GM10847 (cell line): Measurements from ENCODE around the gene SMAD7.

ENCODE experiments used
- POLR2A ChIP-seq: IDR thresholded peaks from 2 replicates; pipeline ENCODE4 v1.6.1; 2011; ENCODE audit not compliant: insufficient read length; ENCODE audit errors: extremely low read depth

Gene SMAD7

GRCh38 chr18:48957616-48958015 lies 6.9 kb upstream of the SMAD7 start:
- TF ChIP-seq POLR2A, result no peak

GRCh38 chr18:48957136-48957535 lies 6.4 kb upstream of the SMAD7 start:
- TF ChIP-seq POLR2A, result no peak

GRCh38 chr18:48956356-48956755 lies 5.6 kb upstream of the SMAD7 start:
- TF ChIP-seq POLR2A, result no peak

GRCh38 chr18:48955830-48956261 lies 5.1 kb upstream of the SMAD7 start:
- TF ChIP-seq POLR2A, result no peak

- TF ChIP-seq POLR2A, result no peak
These were observed 4.4 kb upstream of the SMAD7 start for GRCh38 chr18:48954886-48955819.

GRCh38 chr18:48953104-48953706 lies 2.4 kb upstream of the SMAD7 start:
- no peak for TF ChIP-seq POLR2A

GRCh38 chr18:48952287-48953103 lies 1.7 kb upstream of the SMAD7 start:
- peak; percentile 23 for TF ChIP-seq POLR2A

GRCh38 chr18:48951448-48952286 lies 902 bp upstream of the SMAD7 start:
- TF ChIP-seq POLR2A, result peak; percentile 83

GRCh38 chr18:48949606-48950535 lies 894 bp downstream of the SMAD7 start:
- TF ChIP-seq POLR2A, result no peak

GRCh38 chr18:48949050-48949605 lies 1.6 kb downstream of the SMAD7 start:
- TF ChIP-seq POLR2A, result no peak

- TF ChIP-seq POLR2A, result no peak
These were observed 2.4 kb downstream of the SMAD7 start for GRCh38 chr18:48948112-48949049.

GRCh38 chr18:48947560-48947959 lies 3.2 kb downstream of the SMAD7 start:
- no peak for TF ChIP-seq POLR2A
